Karpas-422 (cell line): ENCODE data around the gene TMEM145. TPM values are rescaled to one million over a fixed set of nuclear protein-coding genes. Genes with fewer than 3 reads are reported as not detected.

Source experiments
- small RNA-seq: library from RNA; depleted of rRNA; stranded (forward); fragments of <200 nt; gene quantifications from one replicate; pipeline ENCODE3, GENCODE V24; 2014
- total RNA-seq: library from RNA; depleted of rRNA; stranded (reverse); fragments of >200 nt; shearing (Covaris generic); gene quantifications from 2 replicates; pipeline ENCODE4 v1.2.3, GENCODE V29; 2014; ENCODE audit warnings: low replicate concordance; rRNA removed

Gene TMEM145
- total RNA-seq, 1 experiment from 2014 or later: 18.7 TPM

Small RNA genes within 50 kb of the gene (small RNA-seq; reads per million reads assigned to genes)
- not detected for gene MIR8077

Other genes starting within 250 kb of the TMEM145 start
- gene GRIK5, start 243.1 kb upstream of the TMEM145 start, total RNA-seq: 0.07 and 1.4 TPM in 2 replicates
- gene ZNF574, start 237.1 kb upstream of the TMEM145 start, total RNA-seq: 15.1 and 23.5 TPM in 2 replicates
- gene POU2F2, start 180.9 kb upstream of the TMEM145 start, total RNA-seq: 61.9 and 69.4 TPM in 2 replicates
- 16.3 and 42.7 TPM in 2 replicates for gene DEDD2, start 95.6 kb upstream of the TMEM145 start, total RNA-seq
- 3.4 and 9.1 TPM in 2 replicates for gene ZNF526, start 93.0 kb upstream of the TMEM145 start, total RNA-seq
- 17.7 and 29.3 TPM in 2 replicates for gene GSK3A, start 70.7 kb upstream of the TMEM145 start, total RNA-seq
- gene ERF, start 58.2 kb upstream of the TMEM145 start, total RNA-seq: 36.4 and 53.6 TPM in 2 replicates
- gene CIC, start 44.1 kb upstream of the TMEM145 start, total RNA-seq: 25.0 and 30.6 TPM in 2 replicates
- 0.25 and 1.2 TPM in 2 replicates for gene PRR19, start 11.2 kb upstream of the TMEM145 start, total RNA-seq
- gene PAFAH1B3, start 10.7 kb upstream of the TMEM145 start, total RNA-seq: 66.2 and 102 TPM in 2 replicates
- gene MEGF8, start 12.3 kb downstream of the TMEM145 start, total RNA-seq: 6.5 and 15.9 TPM in 2 replicates
- not detected in 2 replicates for gene CNFN, start 77.0 kb downstream of the TMEM145 start, total RNA-seq
- 16.3 and 50.6 TPM in 2 replicates for gene LIPE, start 114.1 kb downstream of the TMEM145 start, total RNA-seq
- gene CXCL17, start 129.6 kb downstream of the TMEM145 start, total RNA-seq: not detected in 2 replicates
- 0.56 and 3.5 TPM in 2 replicates for gene CEACAM1, start 215.2 kb downstream of the TMEM145 start, total RNA-seq